ENCODE measurements around the gene MMP24OS.
A peak's percentile ranks its signal among the peaks of the same experiment; 100 is the strongest.
"Not testable (repeated sequence)": the region's sequence is repeated elsewhere in the genome, so short reads cannot be mapped to it uniquely, and the experiment has no call there.

Gene MMP24OS

GRCh38 chr20:35319871-35320197, 41.9 kb upstream of the MMP24OS start:
- no peak overlapping the region for H3K27ac ChIP-seq

GRCh38 chr20:35319192-35319870, 41.4 kb upstream of the MMP24OS start:
- H3K27ac ChIP-seq: no peak overlapping the region
- TF ChIP-seq CTCF (conservative IDR thresholded peaks at IDR 0.05) (no peak), ZFX (IDR thresholded peaks at IDR 0.05) (no peak)

More at GRCh38 chr20:35319871-35320197, 41.9 kb upstream of the MMP24OS start:
- TF ChIP-seq ZFX (IDR thresholded peaks at IDR 0.05) (no peak), CTCF (conservative IDR thresholded peaks at IDR 0.05) (no peak)

- TF ChIP-seq CTCF (conservative IDR thresholded peaks at IDR 0.05): no peak
- no peak for TF ChIP-seq ZFX (IDR thresholded peaks at IDR 0.05)
- peak overlapping the region; percentile 55 for H3K27ac ChIP-seq
Observed at GRCh38 chr20:35318502-35319157, 40.7 kb upstream of the MMP24OS start.

- peak overlapping the region; percentile 55; the same call in 1 of the 2 replicates for H3K27ac ChIP-seq
- no peak for TF ChIP-seq ZFX (IDR thresholded peaks at IDR 0.05)
- TF ChIP-seq CTCF (conservative IDR thresholded peaks at IDR 0.05): no peak
Observed at GRCh38 chr20:35317416-35318210, 39.7 kb upstream of the MMP24OS start.

- TF ChIP-seq ZFX (IDR thresholded peaks at IDR 0.05) (no peak), CTCF (conservative IDR thresholded peaks at IDR 0.05) (no peak)
- no peak overlapping the region for H3K27ac ChIP-seq
Observed at GRCh38 chr20:35316086-35316485, 38.2 kb upstream of the MMP24OS start.

- not testable (repeated sequence) for H3K27ac ChIP-seq
Observed at GRCh38 chr20:35315632-35316020, 37.7 kb upstream of the MMP24OS start.

GRCh38 chr20:35314816-35315631, 37.1 kb upstream of the MMP24OS start:
- no peak overlapping the region for H3K27ac ChIP-seq
- no peak for TF ChIP-seq CTCF (conservative IDR thresholded peaks at IDR 0.05)
- TF ChIP-seq ZFX (IDR thresholded peaks at IDR 0.05): no peak

All from C4-2B (cell line).